A549 (cell line): ENCODE data around the gene COL24A1.

Experiments used
- CBX2 ChIP-seq: fragments of 200-600 bp; sonication (generic); IDR thresholded peaks from 2 replicates; pipeline ENCODE4 v1.6.1; 2016; ENCODE audit warnings: low read depth, mild to moderate bottlenecking, borderline replicate concordance
- CEBPB ChIP-seq, 2 experiments: fragments of >200 bp in 1 of 2; sonication (Bioruptor Twin) in 1 of 2; formaldehyde crosslinking in 1 of 2; IDR thresholded peaks; 2 replicates each; pipeline ENCODE4 v1.6.1; 2012 to 2016
- NR3C1 ChIP-seq: fragments of >200 bp; sonication (Bioruptor Twin); formaldehyde crosslinking; IDR thresholded peaks from 3 replicates; pipeline ENCODE4 v1.6.1; 2017
- RAD21 ChIP-seq, 2 experiments: fragments of >200 bp in 1 of 2; sonication (Bioruptor Twin) in 1 of 2; formaldehyde crosslinking in 1 of 2; IDR thresholded peaks in 1 of 2; conservative IDR thresholded peaks in 1 of 2; 2 replicates in 1 of 2; 3 replicates in 1 of 2; pipeline ENCODE4 v1.6.1; 2012 to 2018; ENCODE audit warnings: inconsistent platforms in 1 of 2

DNA sequence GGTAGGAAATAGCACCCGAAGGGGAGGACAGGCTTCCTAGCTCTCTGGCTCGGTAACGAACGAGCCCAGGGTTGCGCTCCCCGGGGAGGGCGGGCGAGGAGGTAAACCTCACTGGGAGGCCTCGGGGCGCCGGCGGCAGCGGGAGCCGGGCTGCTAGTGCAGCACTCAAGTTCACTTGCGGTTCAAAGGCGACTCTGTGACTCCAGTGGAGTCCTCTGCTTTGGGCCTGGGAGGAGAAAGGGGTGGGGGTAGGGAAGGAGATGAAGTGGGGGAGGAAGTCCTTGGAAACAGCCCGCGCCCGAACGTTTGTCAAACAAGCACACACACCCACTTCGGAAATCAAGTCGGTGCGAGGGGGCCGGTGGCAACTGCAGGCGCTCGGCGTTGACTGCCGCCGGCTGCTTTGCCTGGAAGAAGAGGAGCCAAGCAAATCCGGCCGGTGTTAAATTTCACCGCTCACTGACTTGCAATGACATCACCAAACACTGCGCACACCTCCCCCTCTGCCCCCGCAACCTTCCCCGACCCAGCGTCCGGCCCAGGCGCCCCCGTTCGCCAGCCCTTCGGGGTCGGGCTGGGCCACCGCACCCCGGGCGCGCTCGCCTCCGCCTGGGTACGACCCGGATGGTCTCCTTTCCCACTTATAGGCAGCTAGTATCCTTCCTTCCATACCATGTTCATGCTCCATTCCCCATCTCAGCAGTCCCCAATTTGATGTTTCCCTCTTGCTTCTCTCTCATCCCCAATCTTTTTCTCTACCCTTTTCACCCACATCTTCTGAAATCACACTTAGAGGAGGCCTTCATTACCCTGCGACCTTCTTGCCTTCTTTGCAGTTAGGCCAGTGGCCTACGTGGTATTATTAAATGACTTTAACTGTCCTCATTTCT is at the start of gene COL24A1:
- TF ChIP-seq RAD21 (conservative IDR thresholded peaks at IDR 0.05 in 1 of 2, IDR thresholded peaks at IDR 0.05 in 1 of 2) (no peak), CEBPB (IDR thresholded peaks at IDR 0.05) (no peak), CBX2 (no peak), NR3C1 (no peak)
